ENCODE data around the gene DMRTB1.

DMRTB1 gene

DNA sequence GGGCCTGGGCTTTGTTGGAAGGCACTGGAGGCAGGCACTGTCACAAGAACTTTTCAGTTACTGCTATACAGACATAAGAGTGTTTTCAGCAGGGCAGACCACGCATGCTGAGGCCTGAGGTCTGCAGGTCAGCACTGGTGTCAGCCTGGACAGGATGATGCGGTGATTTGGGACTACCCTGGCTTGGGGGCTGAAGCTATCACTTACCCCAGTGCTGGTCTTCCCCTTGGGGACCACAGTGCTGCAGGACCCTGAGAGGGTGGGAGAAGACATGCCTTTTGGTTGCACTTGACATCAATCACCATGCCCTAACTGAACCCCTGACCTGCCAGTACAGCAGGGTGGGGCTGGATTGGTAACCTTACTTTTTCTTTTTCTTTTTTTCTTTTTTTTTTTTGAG lies 9.2 kb downstream of the DMRTB1 start:
- H3K4me1 ChIP-seq (ENCODE audit: insufficient read depth, poor library complexity, severe bottlenecking), result no peaks in the 10 kb centered on the region
- H3K27ac ChIP-seq (ENCODE audit: poor library complexity, severe bottlenecking), result no peak overlapping the region
- no peak for DNase-seq (ENCODE audit: low spot score)
- TF ChIP-seq, protein P1, sequence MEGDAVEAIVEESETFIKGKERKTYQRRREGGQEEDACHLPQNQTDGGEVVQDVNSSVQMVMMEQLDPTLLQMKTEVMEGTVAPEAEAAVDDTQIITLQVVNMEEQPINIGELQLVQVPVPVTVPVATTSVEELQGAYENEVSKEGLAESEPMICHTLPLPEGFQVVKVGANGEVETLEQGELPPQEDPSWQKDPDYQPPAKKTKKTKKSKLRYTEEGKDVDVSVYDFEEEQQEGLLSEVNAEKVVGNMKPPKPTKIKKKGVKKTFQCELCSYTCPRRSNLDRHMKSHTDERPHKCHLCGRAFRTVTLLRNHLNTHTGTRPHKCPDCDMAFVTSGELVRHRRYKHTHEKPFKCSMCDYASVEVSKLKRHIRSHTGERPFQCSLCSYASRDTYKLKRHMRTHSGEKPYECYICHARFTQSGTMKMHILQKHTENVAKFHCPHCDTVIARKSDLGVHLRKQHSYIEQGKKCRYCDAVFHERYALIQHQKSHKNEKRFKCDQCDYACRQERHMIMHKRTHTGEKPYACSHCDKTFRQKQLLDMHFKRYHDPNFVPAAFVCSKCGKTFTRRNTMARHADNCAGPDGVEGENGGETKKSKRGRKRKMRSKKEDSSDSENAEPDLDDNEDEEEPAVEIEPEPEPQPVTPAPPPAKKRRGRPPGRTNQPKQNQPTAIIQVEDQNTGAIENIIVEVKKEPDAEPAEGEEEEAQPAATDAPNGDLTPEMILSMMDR (IDR thresholded peaks at IDR 0.05; ENCODE audit: poor library complexity, severe bottlenecking), result no peak
- no peak for ATAC-seq (ENCODE audit: low read depth)
- H3K4me3 ChIP-seq (ENCODE audit: severe bottlenecking), result no peak overlapping the region
- H3K36me3 ChIP-seq (ENCODE audit: low read depth), result no peaks in the 10 kb centered on the region
- H3K9me3 ChIP-seq (ENCODE audit: severe bottlenecking), result no peaks in the 10 kb centered on the region
- no peaks in the 10 kb centered on the region for H3K27me3 ChIP-seq (ENCODE audit: insufficient read depth, poor library complexity, severe bottlenecking)

DNA sequence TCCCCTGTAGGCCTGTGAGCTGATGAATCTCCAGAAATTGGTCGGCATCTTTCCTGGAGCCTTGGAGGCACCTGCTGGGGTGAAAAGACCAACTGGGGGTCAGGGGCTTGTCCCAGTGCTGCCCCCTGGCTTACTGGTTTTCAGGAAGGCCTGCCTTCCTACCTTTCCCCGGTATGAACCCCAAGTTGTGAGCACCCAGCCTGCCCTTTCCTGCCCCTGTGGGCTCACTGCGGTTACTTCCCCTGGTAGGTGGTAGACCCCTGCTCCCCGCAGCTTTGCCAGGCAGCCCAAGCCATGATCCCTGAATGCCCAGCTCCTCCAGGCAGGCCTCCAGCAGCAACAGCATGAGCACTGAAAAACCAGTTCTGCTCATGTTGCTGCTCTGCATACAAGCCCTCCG lies 10.2 kb downstream of the DMRTB1 start:
- Histone ChIP-seq H3K36me3 (ENCODE audit: low read depth) (no peaks in the 10 kb centered on the region), H3K4me3 (ENCODE audit: severe bottlenecking) (no peak overlapping the region), H3K4me1 (ENCODE audit: insufficient read depth, poor library complexity, severe bottlenecking) (no peaks in the 10 kb centered on the region), H3K27me3 (ENCODE audit: insufficient read depth, poor library complexity, severe bottlenecking) (no peaks in the 10 kb centered on the region), H3K27ac (ENCODE audit: poor library complexity, severe bottlenecking) (no peak overlapping the region), H3K9me3 (ENCODE audit: severe bottlenecking) (no peaks in the 10 kb centered on the region)
- ATAC-seq (ENCODE audit: low read depth), result no peak
- no peak for DNase-seq (ENCODE audit: low spot score)
- TF ChIP-seq, protein P1 (IDR thresholded peaks at IDR 0.05; ENCODE audit: poor library complexity, severe bottlenecking), result no peak

DNA sequence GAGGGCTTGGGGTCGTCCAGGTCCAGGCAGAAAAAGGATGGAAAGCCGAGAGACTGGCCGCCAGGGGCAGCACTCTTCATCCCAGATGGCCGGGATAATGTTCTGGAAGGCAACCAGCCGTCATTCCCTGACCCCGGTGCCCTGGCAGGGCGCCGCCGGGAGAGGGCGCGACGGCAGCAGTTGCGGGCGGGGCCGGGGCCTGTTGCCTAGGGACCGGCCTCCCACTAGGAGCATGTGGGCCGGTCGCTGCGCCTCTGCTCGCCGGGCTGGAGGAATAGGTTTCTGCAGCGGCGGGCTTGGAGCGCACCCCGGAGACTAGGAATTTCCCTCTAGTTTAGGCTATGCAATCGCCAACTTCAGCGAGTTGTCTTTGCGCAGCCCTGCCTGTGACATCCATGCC lies 11.0 kb downstream of the DMRTB1 start:
- H3K27me3 ChIP-seq (ENCODE audit: insufficient read depth, poor library complexity, severe bottlenecking), result no peaks in the 10 kb centered on the region
- no peaks in the 10 kb centered on the region for H3K36me3 ChIP-seq (ENCODE audit: low read depth)
- ATAC-seq (ENCODE audit: low read depth) (peak; percentile 41; the same call in 2 of the 3 replicates), DNase-seq (ENCODE audit: low spot score) (no peak)
- H3K4me3 ChIP-seq (ENCODE audit: severe bottlenecking), result no peak overlapping the region
- H3K27ac ChIP-seq (ENCODE audit: poor library complexity, severe bottlenecking), result no peak overlapping the region
- H3K4me1 ChIP-seq (ENCODE audit: insufficient read depth, poor library complexity, severe bottlenecking), result no peaks in the 10 kb centered on the region
- H3K9me3 ChIP-seq (ENCODE audit: severe bottlenecking), result no peaks in the 10 kb centered on the region
- TF ChIP-seq, protein P1 (IDR thresholded peaks at IDR 0.05; ENCODE audit: poor library complexity, severe bottlenecking), result peak; percentile 41

DNA sequence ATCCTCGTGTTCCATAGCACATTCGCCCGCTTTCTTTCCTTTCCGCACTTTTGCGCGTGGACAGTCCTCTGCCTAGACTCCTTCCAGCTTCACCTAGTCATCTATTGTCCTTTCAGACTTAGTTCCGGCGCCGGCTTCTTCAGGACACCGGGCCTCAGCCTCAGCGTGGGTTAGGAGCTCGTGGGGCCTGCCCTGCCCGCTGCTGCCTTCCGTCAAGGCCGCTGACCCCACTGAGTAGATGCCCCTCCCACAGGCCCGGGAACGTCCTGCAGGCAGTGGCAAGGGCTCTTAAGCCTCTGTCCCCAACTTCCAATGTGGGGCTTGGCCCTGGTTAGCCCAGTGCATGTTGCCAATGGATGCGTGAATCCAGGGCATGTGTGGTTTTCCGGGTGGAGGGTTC lies 11.4 kb downstream of the DMRTB1 start:
- DNase-seq (ENCODE audit: low spot score) (no peak), ATAC-seq (ENCODE audit: low read depth) (no peak)
- no peaks in the 10 kb centered on the region for H3K9me3 ChIP-seq (ENCODE audit: severe bottlenecking)
- H3K4me3 ChIP-seq (ENCODE audit: severe bottlenecking), result no peak overlapping the region
- no peak overlapping the region for H3K27ac ChIP-seq (ENCODE audit: poor library complexity, severe bottlenecking)
- no peaks in the 10 kb centered on the region for H3K36me3 ChIP-seq (ENCODE audit: low read depth)
- H3K27me3 ChIP-seq (ENCODE audit: insufficient read depth, poor library complexity, severe bottlenecking), result no peaks in the 10 kb centered on the region
- TF ChIP-seq, protein P1 (IDR thresholded peaks at IDR 0.05; ENCODE audit: poor library complexity, severe bottlenecking), result no peak
- no peaks in the 10 kb centered on the region for H3K4me1 ChIP-seq (ENCODE audit: insufficient read depth, poor library complexity, severe bottlenecking)

DNA sequence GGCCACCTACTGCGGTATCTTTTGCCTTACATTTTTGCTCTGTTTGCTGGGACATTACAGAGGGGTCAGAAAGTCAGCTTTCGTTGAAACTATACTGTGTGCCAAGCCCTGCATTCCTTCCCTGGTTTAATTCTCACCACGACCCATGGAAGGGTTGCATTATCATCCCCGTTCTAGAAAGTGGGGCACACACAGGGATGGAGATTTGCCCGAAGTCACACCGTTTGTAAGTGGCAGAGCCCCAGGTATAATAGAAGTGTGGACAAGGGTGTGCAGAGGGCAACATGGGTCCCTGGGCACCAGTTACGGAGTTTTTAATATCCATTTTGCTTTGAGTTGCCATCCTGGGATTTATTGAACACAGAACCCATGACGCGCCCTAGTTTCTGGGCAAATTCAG lies 11.8 kb downstream of the DMRTB1 start:
- Histone ChIP-seq H3K9me3 (ENCODE audit: severe bottlenecking) (no peaks in the 10 kb centered on the region), H3K4me1 (ENCODE audit: insufficient read depth, poor library complexity, severe bottlenecking) (no peaks in the 10 kb centered on the region), H3K27ac (ENCODE audit: poor library complexity, severe bottlenecking) (no peak overlapping the region), H3K27me3 (ENCODE audit: insufficient read depth, poor library complexity, severe bottlenecking) (no peaks in the 10 kb centered on the region), H3K4me3 (ENCODE audit: severe bottlenecking) (no peak overlapping the region), H3K36me3 (ENCODE audit: low read depth) (no peaks in the 10 kb centered on the region)
- no peak for ATAC-seq (ENCODE audit: low read depth)
- TF ChIP-seq, protein P1 (IDR thresholded peaks at IDR 0.05; ENCODE audit: poor library complexity, severe bottlenecking), result no peak
- no peak for DNase-seq (ENCODE audit: low spot score)
